Stimulated activated CD4-positive, alpha-beta T cell treated with anti-CD3 and anti-CD28 coated beads, Interleukin-1b, Interleukin-23, amount 100 ng/mL, for 24 hours (primary cell): ENCODE measurements around the gene STAP2.

Source experiments
- DNase-seq, 4 experiments: peaks; one replicate each; pipeline ENCODE4 v3.0.0-alpha.2; 2020; ENCODE audit warnings: low read depth in 4 of 4, low spot score in 1 of 4

STAP2 gene

DNA sequence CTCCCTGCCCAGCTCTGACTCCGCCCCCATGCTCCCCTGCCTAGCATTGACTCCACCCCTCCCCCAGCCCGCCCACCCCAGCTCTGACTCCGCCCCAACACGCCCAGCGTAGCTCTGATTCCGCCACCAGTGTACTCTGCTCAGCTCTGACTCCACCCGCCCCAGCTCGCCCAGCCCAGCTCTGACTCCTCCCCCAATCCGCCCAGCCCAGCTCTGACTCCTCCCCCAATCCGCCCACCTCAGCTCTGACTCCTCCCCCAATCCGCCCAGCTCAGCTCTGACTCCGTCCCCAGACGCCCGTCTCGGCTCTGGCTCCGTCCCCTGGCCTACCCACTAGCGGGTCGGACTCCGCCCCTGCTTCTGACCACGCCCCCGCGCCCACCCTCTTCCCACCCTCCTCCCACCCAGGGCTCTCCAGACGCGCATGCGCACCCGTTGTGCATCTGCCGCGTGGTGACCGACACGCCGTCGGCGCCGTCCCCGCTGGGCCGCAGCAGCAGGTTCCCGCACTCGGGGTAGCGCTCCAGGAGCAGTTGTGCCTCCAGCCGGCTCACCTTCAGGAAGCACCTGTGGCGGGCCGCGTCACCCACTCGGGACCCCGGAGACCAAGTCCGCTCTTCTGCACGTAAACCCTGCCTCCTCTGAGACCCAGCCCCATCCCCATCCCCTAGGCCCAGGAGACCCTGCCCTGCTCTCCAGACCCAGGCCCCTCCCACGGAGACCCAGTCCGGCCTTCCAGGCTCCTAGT lies 10.2 kb downstream of the STAP2 start:
- peak; percentile 79 to 99 (median 96) for DNase-seq

DNA sequence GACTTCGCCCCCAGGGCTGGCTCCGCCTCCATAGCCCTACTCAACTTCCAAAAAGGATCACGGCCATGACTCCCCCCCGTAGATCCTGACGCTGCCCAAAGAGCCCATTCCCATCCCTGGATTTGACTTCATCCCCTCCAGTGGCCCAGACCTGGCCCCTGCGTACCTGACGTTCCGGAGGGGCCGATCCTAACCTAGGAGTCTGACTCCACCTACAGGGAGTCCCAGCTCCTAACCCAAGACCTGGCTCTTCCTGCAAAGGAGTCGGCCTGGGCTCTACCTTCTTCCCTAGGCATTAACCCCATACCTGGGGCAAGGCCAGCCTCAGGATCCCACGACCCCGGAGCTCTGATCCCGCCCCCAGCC lies 10.8 kb downstream of the STAP2 start:
- DNase-seq: no peak

DNA sequence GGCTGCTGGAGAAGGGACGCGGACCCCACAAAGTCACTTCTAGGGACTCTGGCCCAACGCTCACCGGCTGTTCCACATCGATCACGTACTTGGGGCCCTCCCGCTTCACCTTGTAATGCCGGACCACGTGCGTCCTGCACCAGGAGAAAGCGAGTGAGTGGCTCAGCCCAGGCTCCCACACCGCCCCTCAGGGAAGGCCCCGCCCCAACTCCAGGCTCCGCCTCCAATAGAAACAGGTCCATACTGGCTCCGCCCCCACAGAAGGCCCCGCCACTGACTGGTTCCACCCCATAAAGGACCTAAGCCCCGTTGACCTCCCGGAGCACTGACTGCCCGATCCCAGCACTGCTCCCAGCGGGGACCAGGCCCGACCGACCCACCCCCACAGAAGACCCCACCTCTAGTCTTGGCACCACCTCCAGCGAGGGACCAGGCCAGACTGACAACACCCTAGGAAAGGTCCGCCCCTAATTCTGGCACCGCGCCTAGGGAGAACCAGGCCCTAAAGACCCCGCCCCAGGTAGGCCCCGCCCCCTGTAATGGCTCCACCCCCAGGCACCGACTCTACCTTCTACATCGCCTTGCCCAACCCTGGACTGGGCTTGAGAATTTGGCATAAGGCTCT lies 11.3 kb downstream of the STAP2 start:
- DNase-seq: peak in 2 of 4 experiments; percentile 67 to 78

DNA sequence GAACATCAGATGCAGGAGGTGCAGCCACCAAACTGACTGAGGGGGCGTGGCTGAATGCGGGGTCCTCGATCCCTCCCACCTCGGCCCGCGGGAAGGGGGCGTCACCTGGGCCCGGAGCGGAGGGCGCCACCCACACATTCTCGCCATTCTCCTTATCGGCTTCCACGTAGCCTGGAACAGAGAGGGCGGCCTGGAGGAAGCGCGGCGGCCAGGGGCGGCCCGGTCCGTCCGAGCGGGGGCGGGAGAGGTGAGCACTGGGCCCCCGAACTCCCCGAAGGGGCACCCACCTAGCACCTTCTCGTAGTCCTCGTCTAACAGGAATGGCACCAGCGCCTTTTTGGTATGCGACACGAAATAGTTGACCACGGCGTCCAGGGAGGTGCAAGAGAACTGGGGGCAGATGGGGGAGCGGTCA lies 11.8 kb downstream of the STAP2 start:
- no peak for DNase-seq

DNA sequence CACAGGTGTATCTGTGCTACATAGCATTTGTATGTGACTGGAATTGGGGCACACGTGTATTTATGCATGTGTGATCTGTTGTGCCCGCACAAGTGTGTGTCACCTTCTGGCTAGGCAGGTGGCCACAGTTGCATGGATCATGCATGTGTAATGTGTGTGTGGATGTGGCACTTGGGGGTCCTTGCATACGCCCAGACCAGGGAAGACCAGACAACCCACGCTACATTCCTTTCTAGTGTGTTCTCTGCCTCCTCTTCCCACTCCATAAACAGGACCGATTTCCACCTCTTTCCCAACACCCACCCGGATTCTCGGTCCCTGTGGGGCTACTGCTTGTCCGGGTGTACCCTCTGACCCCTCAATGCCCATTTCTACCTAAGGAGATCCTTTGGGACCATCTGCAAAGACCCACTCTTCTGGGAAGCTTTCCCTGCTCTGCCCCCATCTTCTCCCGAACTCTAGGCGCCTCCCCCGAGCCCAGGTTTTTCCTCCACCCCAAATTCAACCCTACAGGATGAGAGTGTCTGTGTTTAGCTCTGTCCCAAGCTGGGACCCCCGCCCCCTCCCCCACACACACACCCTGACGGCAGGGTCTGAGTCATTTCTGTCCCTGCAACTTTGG lies 12.3 kb downstream of the STAP2 start:
- no peak for DNase-seq

DNA sequence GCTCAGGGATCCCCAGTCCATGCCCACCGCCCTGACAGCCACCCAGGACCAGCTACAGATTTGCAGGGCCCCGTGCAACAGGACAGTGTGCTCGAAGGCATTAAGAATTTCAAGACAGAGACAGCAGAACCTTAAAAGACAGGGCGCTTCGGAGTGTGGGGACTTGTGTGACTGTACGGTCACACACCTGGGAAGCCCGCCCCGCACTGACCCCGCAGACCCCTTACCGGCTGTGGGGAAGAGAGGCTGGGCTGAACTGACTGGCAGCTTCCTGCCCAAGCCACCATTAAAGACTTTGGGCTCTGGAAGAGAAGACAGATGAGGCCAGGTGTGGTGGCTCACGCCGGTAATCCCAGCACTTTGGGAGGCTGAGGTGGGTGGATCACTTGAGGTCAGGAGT lies 14.4 kb downstream of the STAP2 start:
- no peak for DNase-seq

DNA sequence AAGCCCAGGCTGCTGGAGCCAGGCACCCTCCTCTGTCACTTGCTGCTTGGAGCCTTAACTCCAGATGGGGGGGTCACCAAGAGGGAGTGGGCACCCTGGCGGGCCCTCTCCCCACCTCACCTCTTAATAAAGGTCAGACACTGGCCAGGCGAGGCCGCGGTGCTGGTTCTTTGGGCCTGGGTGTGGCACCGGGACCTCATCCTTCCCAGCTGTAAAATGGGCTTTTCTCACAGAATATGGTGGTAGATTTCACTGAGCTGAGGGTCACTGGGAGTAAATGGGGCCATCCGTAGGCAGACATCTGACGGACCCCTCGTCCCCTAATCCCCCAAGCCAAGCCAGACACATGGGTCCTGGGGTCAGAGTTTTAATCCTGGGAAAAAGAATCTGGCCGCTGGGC lies 14.9 kb downstream of the STAP2 start:
- no peak for DNase-seq

DNA sequence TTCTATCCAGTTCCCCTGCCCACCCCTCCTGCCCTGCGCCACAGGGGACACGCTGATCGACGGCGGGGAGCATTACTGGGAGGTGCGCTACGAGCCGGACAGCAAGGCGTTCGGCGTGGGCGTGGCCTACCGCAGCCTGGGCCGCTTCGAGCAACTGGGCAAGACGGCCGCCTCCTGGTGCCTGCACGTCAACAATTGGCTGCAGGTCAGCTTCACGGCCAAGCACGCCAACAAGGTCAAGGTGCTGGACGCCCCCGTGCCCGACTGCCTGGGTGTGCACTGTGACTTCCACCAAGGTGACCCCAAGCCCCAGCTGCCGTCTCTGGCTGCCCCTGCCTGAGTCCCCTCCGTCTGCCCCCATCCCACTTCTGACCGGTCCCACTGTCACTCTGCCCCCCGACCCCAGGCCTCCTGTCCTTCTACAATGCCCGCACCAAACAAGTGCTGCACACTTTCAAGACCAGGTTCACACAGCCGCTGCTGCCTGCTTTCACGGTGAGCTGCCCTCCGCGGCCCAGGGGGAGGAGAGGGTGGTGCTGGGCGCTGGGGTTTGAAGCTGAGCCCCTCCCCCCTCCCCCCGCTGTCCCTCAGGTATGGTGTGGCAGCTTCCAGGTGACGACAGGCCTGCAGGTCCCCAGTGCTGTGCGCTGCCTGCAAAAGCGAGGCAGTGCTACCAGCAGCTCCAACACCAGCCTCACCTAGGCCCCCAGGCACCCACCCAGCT lies 15.5 kb downstream of the STAP2 start:
- no peak for DNase-seq

DNA sequence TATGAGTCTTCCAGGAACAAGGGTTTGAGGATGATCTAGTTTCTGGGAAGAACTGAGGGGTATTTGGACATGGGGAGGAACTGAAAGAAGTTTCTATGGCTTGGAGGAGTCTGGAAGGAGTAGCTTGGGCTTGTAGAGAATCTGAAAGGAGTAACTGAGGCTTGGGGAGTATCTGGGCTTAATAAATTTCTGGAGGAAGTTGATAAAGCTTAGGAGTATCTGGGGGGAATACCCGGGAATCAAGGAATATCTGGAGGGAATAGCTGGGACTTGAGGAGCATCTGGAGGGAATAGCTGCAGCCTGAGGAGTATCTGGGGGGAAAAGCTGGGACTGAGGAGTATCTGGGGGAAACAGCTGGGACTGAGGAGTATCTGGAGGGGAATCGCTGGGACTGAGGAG lies 18.2 kb downstream of the STAP2 start:
- no peak for DNase-seq

DNA sequence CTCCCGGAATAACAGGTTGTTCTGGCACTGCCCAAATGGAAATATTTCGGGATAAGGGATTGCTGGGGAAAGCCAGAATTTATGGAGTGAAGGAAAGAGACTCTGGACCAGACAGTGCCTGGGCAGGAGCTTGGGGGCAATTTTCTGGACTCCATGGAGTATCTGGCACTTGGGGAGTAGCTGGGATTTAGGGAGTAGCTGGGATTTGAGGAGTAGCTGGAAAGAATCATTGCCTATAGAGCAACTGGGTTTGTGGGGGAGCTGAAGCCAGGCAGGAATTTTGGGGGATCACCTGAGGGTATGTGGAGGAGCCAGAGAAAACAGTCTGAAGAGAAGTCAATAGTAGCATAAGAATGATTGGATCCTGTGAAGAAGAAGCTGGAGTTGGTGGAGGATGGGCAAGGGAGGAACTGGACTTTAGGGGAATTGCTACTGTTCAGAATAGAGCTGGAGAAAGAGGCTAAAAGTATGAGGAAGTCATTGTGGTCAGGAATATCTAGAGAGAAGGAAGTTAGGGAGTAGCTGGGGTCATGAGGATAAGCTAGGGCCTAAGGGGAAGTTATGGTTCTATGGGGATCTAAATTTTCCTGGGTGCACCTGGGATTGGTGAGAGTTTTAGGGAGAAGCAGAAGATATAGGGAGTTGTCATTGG lies 19.4 kb downstream of the STAP2 start:
- DNase-seq: no peak

DNA sequence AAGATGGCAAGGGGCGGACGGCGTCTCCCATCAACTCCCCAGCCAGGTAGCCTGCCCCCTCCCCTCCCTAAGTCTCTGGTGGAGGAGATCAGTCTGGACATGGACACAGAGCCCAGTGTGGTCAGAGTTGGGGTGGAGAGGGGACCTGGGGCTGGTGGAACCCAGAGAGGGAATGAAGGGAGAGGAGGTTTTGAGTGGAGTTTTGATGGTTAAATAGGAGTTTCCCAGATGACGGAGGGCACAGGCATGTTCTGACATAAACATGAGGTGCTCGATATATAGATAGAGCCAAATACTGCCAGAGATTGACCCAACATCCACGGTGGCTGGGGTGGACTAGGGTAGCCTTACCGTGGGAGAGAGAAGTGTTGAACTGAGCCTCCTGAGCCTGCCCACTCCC lies 20.2 kb downstream of the STAP2 start:
- no peak for DNase-seq

DNA sequence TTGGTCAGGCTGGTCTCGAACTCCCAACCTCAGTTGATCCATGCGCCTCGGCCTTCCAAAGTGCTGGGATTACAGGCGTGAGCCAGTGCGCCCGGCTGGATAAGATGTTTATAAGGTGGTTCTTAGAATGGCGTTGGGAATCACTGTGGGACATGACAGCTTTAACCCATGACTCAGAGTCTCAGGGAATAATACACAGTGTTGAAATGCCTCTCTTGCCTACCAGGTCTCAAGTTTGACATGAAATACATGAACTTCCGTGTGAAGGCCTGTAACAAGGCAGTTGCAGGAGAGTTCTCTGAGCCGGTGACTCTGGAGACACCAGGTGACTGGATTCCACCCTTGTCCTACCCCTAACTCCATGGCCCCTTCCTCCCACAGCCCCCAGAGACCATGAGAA lies 21.7 kb downstream of the STAP2 start:
- DNase-seq: no peak

DNA sequence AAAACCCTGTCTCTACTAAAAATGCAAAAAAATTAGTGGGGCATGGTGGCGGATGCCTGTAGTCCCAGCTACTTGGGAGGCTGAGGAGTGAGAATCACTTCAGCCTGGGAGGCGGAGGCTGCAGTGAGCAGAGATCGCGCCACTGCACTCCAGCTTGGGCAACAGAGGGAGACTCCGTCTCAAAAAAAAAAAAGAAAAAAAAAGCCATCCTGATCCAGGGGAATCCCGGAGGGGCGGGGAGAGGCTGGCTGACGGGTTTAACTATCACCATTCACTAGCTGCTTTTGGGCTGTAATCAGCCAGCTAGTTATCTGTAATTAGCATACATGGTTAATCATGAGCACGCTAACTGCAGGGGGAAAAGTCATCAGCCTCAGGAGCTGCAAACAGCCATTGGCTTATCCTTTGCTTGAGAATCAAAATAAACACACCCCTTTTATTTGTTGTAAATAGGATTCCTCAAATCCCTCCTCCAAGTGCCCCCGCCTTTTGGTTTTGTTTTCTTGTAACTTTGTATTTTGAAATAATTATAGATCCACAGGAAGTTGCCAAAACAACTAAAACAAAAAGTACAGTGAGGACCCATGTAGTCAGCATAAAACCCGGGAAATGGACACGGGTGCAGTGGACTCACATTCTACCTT lies 24.7 kb downstream of the STAP2 start:
- DNase-seq: no peak

DNA sequence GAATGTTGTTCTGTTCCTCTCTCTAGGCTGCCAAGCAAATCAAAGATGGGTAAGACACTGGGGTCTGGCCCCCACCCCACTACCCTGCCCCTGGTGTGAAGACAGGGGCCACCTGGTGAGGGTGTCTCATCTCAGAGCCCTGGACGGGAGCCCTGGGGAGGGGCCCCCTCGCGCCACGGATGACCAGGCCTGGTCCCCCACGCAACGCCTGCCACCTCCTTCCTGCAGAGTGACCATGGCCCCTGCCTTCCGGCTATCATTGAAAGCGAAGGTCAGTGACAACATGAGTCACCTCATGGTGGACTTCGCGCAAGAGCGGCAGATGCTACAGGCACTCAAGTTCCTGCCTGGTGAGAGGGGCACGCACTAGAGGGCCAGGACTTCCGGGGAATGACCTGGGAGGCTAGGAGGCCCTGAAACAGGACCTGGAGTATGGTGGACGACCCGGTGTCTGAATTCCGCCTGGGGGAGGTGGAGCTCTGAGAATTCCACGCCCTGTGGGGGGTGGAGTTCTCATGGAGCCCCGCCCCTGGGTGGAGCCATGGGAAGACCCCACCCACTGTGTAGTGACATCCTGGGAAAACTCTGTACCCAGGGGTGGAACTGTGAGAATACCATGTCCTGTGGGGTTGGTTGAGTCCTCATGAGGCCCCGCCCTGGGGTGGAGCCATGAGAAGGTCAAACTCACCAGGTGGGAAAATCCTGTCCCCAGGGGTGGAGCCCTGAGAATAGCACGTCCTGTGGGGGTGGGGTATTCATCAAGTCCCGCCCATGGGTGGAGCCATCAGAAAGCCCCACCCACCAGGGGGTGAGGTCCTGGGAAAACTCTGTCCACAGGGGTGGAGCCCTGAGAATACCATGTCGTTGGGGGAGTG lies 28.1 kb downstream of the STAP2 start:
- DNase-seq: no peak

DNA sequence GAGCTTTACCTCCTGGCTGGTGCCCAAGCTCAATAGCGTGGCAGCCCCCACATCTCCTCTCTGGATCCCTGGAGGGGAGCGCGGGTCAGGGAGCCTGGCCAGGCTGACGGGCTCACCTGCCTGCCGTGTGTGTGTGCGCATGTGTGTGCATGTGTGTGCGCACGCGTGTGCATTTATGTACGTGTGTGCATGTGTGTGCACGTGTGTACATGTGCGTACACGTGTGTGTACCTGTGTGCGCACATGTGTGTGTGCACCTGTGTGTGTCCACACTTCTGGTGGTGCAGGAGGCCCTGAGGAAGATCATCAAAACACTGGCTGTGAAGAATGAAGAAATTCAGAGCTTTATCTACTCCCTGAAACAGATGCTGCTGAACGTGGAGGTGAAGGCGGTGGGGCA lies 33.0 kb downstream of the STAP2 start:
- DNase-seq: no peak

DNA sequence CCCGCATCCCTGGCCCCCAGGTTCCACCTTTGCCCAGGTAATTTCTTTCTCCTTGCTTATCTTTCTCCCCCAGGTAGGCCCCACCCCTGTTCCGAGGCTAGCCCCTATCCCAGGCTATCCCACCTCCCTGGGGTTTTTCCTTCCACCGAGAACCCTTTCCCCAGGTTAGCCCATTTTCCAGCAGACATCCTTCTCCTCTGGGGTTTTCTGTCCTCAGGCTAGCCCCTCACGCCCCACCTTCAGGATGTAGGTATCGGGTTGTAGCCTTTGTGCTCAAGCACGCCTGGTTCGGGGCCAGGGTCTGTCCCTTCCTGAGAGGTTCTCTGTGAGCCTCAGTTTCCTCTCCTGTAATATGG lies 33.4 kb downstream of the STAP2 start:
- no peak for DNase-seq

DNA sequence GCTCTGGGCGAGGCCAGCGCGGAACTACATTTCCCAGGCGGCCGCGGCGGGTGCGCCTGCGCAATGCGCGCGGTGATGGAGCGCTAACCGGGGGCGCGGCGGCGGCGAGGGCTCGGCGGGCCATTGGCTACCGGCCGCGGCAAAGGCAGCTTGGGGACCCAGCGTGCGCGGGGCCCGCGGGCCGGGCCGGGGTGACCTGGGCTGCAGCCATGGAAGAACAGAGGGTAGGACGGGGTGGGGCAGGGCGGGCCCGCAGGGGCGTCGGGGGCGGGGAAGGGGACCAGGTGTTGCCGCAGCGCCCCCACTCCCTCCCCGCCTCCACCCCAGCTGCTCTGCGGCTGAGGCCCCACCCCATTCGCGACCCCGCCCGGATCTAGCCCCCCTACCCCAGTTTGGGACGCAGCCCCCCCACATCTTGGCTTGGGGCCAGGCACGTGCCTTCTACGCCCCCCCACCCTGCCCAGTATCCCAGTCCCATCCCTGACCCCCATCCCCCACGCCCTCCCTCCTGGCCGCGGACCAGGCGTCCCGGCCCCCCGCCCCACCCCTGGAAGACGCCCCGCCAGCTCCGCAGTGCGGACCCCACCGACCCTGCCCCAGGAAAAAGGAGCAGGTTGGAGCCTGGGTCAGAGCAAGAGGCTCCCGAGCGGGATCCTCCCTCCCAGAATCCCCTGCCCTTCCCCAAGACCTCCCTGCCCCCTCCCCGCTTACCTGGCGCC lies 33.9 kb downstream of the STAP2 start, which contains the start of gene FSD1:
TSS of gene FSD1 (plus strand) at position 61 of the 719 bp plus-strand sequence. CDS start at position 210, 149 bp downstream.
- peak; percentile 45 to 79 (median 62) for DNase-seq

DNA sequence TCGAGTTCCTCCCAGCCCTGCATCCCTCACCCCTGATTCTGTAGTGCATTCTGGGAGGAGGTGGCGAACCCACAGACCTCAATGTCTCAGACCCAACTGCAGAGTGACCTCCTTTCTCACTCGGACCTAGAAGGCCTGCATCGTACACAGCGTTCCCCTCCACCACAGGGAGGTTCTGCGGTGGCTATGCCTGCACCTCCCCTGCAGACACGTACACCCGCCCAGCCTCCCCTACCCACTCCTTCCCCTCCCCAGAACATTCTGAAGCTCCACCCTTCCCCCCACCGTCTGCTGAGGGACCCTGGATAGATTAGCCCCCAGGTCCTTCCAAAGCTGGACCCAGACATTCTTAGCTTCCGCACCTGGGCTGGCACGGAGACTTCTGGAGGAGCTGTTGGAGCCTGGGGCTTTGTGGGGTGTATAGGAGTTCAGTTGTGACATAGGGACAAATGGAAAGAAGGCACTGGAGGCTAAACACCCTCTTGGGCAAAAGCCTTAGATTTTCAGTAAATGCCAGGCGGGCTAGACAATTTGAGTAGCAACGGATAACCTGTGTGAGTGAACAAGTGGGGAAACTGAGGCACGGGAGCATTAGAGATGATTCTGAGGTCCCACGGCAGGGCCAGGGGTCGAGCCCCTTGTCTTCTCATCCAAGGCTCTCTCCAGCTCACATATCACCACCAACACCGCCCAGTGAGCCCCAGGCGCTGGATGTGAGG lies 34.6 kb downstream of the STAP2 start:
- no peak for DNase-seq

DNA sequence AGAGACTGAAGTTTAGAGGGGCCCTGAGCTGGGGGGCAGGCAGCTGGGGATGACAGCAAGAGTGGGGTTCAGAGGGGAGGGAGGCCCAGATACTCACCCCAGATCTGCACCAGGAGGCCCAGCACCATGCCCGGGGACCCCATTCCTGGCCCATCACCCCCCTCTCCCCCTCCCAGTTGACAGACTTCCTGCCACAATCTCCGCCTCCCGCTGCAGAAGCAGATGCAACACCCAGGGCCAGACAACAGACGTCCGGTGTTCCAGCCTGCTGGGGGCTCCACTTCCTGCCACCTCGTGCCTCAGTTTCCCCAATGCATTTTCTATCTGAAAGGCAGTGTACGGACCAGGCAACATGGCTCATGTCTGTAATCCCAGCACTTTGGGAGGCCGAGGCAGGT lies 36.4 kb downstream of the STAP2 start, which contains the start of gene TMIGD2:
TSS of gene TMIGD2 (minus strand) at position 147 of the 398 bp plus-strand sequence. CDS start at position 143, 4 bp downstream.
- no peak for DNase-seq
